Upper lobe of left lung (tissue), 6 donors: Measurements from ENCODE around the gene SUN1. TPM values are rescaled to one million over a fixed set of nuclear protein-coding genes. Genes with fewer than 3 reads are reported as not detected.
A peak's percentile ranks its signal among the peaks of the same experiment; 100 is the strongest.
"Not testable (repeated sequence)": the region's sequence is repeated elsewhere in the genome, so short reads cannot be mapped to it uniquely, and the experiment has no call there.

Experiments used
- ATAC-seq, 2 donors: fragments of 200-7000 bp; cut with Tn5 transposase; one replicate each; pipeline ENCODE4 v1.9.1; 2022; ENCODE audit warnings: mild to moderate bottlenecking in 2 of 2, moderate library complexity in 2 of 2; ENCODE audit not compliant: low FRiP score in 2 of 2
- DNase-seq, 2 donors: peaks; one replicate each; pipeline ENCODE4 v3.0.0-alpha.2; 2019 to 2020
- H3K27ac ChIP-seq, 4 donors: fragments of 200-600 bp; sonication (generic); one replicate each; pipeline ENCODE4 v1.5.1; 2016 to 2019
- H3K27me3 ChIP-seq, 4 donors: fragments of 200-600 bp; sonication (generic); one replicate each; pipeline ENCODE4 v1.5.1; 2017 to 2019
- H3K36me3 ChIP-seq, 4 donors: fragments of 200-600 bp; sonication (generic); one replicate each; pipeline ENCODE4 v1.5.1; 2016 to 2019
- H3K4me1 ChIP-seq, 4 donors: fragments of 200-600 bp; sonication (generic); one replicate each; pipeline ENCODE4 v1.5.1; 2018 to 2019
- H3K4me3 ChIP-seq, 4 donors: fragments of 200-600 bp; sonication (generic); one replicate each; pipeline ENCODE4 v1.5.1; 2017 to 2019; ENCODE audit warnings: mild to moderate bottlenecking in 2 of 4, moderate library complexity in 1 of 4
- H3K9me3 ChIP-seq, 4 donors: fragments of 200-600 bp; sonication (generic); one replicate each; pipeline ENCODE4 v1.5.1; 2018 to 2019
- CTCF ChIP-seq, 6 experiments: fragments of 450-650 bp in 4 of 6; fragments of 200-600 bp in 2 of 6; sonication (generic) in 2 of 6; IDR thresholded peaks; one replicate each; pipeline ENCODE4 v1.5.1; 2016 to 2019; ENCODE audit warnings: antibody characterized with exemption in 6 of 6
- EP300 ChIP-seq, 4 donors: sonication (generic); formaldehyde crosslinking; IDR thresholded peaks; one replicate each; pipeline ENCODE4 v1.5.1; 2017; ENCODE audit warnings: antibody characterized with exemption in 4 of 4, control low read depth in 2 of 4
- POLR2A ChIP-seq, 4 donors: fragments of 450-650 bp; IDR thresholded peaks; one replicate each; pipeline ENCODE4 v1.5.1; 2016 to 2017; ENCODE audit warnings: antibody characterized with exemption in 4 of 4, mild to moderate bottlenecking in 2 of 4
- POLR2AphosphoS5 ChIP-seq, 2 donors: sonication (generic); formaldehyde crosslinking; IDR thresholded peaks; one replicate each; pipeline ENCODE4 v1.5.1; 2017; ENCODE audit warnings: antibody characterized with exemption in 2 of 2
- WGBS, 2 donors: methylation state at CpG; one replicate each; pipeline ENCODE4 v1.1.5; 2017 to 2018; 5-methylcytosine and 5-hydroxymethylcytosine counted together
- total RNA-seq, 6 donors: library from RNA; depleted of rRNA in 4 of 6; stranded (reverse); fragments of >200 nt in 4 of 6; gene quantifications; one replicate each; pipeline versions ENCODE4 v1.1.0 to v1.2.1, GENCODE V29; 2016 to 2021
- donor health status: DM: no; HTN: no; CAD: no; lungs with moderate emphysema.
- donor health status: DM: no; HTN: yes; CAD: no; lungs with severe emphysema.

The SUN1 gene
- total RNA-seq, 6 donors from 2014 or later, result 107 to 196 (median 127) TPM

GRCh38 chr7:794671-795329, 37.5 kb upstream of the SUN1 start:
- H3K27me3 ChIP-seq, result no peaks in the 10 kb centered on the region
- H3K4me3 ChIP-seq, result no peak overlapping the region
- no peaks in the 10 kb centered on the region for H3K9me3 ChIP-seq
- H3K36me3 ChIP-seq, result no peaks in the 10 kb centered on the region
- ATAC-seq (peak in 1 of 2 donors; percentile 54), DNase-seq (peak in 1 of 2 donors; percentile 68)
- peaks cover 0 to 3% (median 0%) of the 10 kb centered on the region in 4 donors for H3K4me1 ChIP-seq
- TF ChIP-seq POLR2AphosphoS5 (IDR thresholded peaks at IDR 0.05) (no peak), EP300 (IDR thresholded peaks at IDR 0.05) (no peak), CTCF (IDR thresholded peaks at IDR 0.05) (no peak), POLR2A (IDR thresholded peaks at IDR 0.05) (no peak)
- no peak overlapping the region for H3K27ac ChIP-seq
- 96 to 98% methylated on average over 5 to 19 of the region's 31 CpGs for WGBS, 2 donors

- 76 to 95% methylated on average over 8 of the region's 10 CpGs for WGBS, 2 donors
- not testable (repeated sequence) for H3K27me3 ChIP-seq, H3K4me3 ChIP-seq, H3K4me1 ChIP-seq, H3K9me3 ChIP-seq, ATAC-seq, DNase-seq, H3K36me3 ChIP-seq, H3K27ac ChIP-seq
Measured at GRCh38 chr7:796434-797169, 35.7 kb upstream of the SUN1 start.

GRCh38 chr7:798921-799470, 33.3 kb upstream of the SUN1 start:
- Histone ChIP-seq H3K9me3 (no peaks in the 10 kb centered on the region), H3K27ac (no peak overlapping the region), H3K36me3 (no peaks in the 10 kb centered on the region), H3K4me3 (no peak overlapping the region), H3K27me3 (no peaks in the 10 kb centered on the region), H3K4me1 (peaks cover 14 to 25% (median 18%) of the 10 kb centered on the region in 4 donors)
- 94 to 96% methylated on average over 6 to 12 of the region's 12 CpGs for WGBS, 2 donors
- DNase-seq (no peak), ATAC-seq (no peak)
- TF ChIP-seq POLR2A (IDR thresholded peaks at IDR 0.05), result no peak
- no peak for TF ChIP-seq POLR2AphosphoS5 (IDR thresholded peaks at IDR 0.05)
- TF ChIP-seq EP300 (IDR thresholded peaks at IDR 0.05), result no peak
- no peak for TF ChIP-seq CTCF (IDR thresholded peaks at IDR 0.05)

- H3K27me3 ChIP-seq, result no peaks in the 10 kb centered on the region
- peaks cover 17 to 28% (median 18%) of the 10 kb centered on the region in 4 donors for H3K4me1 ChIP-seq
- no peak for DNase-seq
- H3K36me3 ChIP-seq, result no peaks in the 10 kb centered on the region
- no peak overlapping the region for H3K4me3 ChIP-seq
- H3K9me3 ChIP-seq, result no peaks in the 10 kb centered on the region
- no peak for ATAC-seq
- TF ChIP-seq POLR2AphosphoS5 (IDR thresholded peaks at IDR 0.05) (no peak), POLR2A (IDR thresholded peaks at IDR 0.05) (no peak), EP300 (IDR thresholded peaks at IDR 0.05) (no peak), CTCF (IDR thresholded peaks at IDR 0.05) (no peak)
- no peak overlapping the region for H3K27ac ChIP-seq
- WGBS, 2 donors, result 85 to 91% methylated on average over 7 of the region's 7 CpGs
Measured at GRCh38 chr7:800692-801091, 31.6 kb upstream of the SUN1 start.

GRCh38 chr7:801351-801750, 30.9 kb upstream of the SUN1 start:
- not testable (repeated sequence) for DNase-seq, H3K4me3 ChIP-seq, H3K9me3 ChIP-seq, ATAC-seq, H3K36me3 ChIP-seq, H3K27me3 ChIP-seq
- WGBS, 2 donors, result 65 to 98% methylated on average over 6 of the region's 6 CpGs
- peak overlapping the region in 2 of 4 donors; percentile 71 to 83 for H3K27ac ChIP-seq
- H3K4me1 ChIP-seq, result peaks cover 17 to 29% (median 18%) of the 10 kb centered on the region in 4 donors
